G401.6 (cell line): ENCODE results near the gene HEPACAM2.

ENCODE experiments used
- FAIRE-seq: peaks from 2 replicates; lab custom pipeline; 2012; peaks lifted over from hg19 to GRCh38; lab: Jason Lieb, UNC

The HEPACAM2 gene

GRCh38 chr7:93147363-93147762 lies 78.9 kb downstream of the HEPACAM2 start:
- FAIRE-seq: no peak

- no peak for FAIRE-seq
These were observed 79.7 kb downstream of the HEPACAM2 start for GRCh38 chr7:93146472-93147141.

DNA sequence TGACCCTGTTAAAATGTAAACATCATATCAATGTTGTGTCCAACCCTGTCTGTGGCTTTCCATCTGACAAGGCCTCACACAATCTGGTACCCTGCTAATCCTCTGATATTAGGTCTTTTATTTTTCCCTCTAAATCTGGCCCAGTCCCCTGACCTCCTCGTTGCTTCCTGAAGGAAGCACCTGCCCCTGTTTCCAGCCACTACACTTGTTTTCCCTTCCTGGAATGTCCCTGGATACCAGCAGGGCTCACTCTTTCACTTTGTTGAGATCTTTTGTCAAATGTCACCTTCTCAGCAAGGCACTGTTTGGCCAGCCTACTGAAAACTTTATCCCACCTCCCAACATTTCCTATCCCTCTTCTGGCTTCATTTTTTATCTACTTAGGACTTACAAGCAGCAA lies 80.2 kb downstream of the HEPACAM2 start:
- no peak for FAIRE-seq

- no peak for FAIRE-seq
These were observed 80.9 kb downstream of the HEPACAM2 start for GRCh38 chr7:93145354-93145753.

DNA sequence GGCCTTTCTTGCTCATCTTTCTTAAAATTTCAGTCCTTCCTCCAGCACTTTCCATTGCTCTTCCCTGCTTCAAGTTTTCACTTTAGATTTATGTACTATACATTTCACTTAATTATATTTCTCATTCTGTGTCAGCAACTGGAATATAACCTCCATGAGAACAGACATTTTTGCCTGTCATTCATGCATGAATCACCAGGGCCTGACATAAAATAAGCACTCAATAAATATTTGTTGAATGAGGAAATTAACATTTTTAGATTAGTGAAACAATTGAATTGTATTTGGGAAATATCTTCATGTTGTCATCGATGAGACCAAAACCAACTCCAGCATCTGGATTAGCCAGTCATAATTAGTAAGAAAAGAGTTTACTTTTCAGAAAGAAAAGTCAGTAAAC lies 84.1 kb downstream of the HEPACAM2 start:
- FAIRE-seq: no peak

DNA sequence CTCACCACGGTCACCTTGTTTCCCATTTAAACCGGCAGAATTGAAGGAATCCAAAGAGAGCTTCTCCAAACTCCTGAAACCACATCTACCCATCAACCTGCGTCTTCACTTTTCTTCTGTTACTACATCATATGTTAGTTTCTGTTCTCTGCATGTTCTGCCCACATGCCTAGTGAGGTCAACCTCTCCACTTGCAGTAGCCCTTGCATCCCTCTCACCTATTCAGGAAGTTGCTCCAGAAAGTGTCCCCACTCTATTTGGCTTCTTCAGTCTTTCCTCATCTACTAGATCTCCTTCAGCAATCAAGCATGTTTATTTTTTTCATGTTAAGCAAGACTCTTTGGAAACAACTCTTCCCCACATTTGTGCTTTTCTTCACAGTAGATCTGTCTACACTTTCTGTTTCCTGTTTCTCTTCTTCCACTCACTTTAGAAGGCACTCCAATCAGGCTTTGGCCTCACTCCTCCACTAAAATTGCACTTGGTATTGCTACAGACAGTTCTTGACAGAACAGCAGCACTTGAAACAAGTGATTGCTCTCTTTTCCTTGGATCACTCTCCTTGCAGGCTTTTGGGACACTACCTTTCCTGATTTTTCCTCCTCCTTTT lies 85.6 kb downstream of the HEPACAM2 start:
- FAIRE-seq: no peak

DNA sequence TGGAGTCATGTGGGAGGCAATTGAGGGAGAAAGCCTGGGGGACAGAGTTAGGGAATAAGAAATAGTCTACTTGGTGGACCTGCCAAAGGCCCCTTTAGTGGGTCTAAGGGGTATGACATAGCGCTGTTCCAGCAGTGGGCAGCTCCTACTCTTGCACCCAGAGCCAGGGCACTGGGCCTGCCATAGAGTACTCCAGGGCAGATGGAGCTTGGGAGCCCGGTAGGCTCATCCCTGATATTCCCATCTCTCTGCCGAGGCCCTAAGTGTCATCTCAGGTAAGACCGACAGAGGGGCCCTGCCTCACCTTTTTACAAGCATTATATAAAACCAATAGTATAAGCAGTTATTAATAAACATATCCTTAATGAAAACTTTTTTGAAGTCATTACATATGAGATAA lies 87.7 kb downstream of the HEPACAM2 start:
- FAIRE-seq: no peak
